Activated CD4-positive, alpha-beta T cell treated with anti-CD3 and anti-CD28 coated beads for 36 hours (primary cell): ENCODE data around the gene TMEM114. TPM values are rescaled to one million over a fixed set of nuclear protein-coding genes. Genes with fewer than 3 reads are reported as not detected.
"Not testable (repeated sequence)": the region's sequence is repeated elsewhere in the genome, so short reads cannot be mapped to it uniquely, and the experiment has no call there.

Experiments
- ATAC-seq: fragments of 200-7000 bp; cut with Tn5 transposase; one replicate; pipeline ENCODE4 v1.10.0; 2021; ENCODE audit warnings: mild to moderate bottlenecking, moderate library complexity
- CTCF ChIA-PET: fragments of 350-600 bp; sonication (Branson Sonifier 250); formaldehyde crosslinking; loops from one replicate; lab custom pipeline; 2021; ENCODE audit warnings: antibody characterized with exemption; lab: Charles Lee
- POLR2A ChIA-PET: fragments of 350-600 bp; sonication (Branson Sonifier 250); formaldehyde crosslinking; loops from one replicate; lab custom pipeline; 2021; ENCODE audit warnings: antibody characterized with exemption, inconsistent platforms; lab: Charles Lee
- DNase-seq: peaks from one replicate; pipeline ENCODE4 v3.0.0-alpha.2; 2020
- H3K27ac Mint-ChIP-seq: one replicate; pipeline ENCODE4 v1.8.0; 2021; ENCODE audit warnings: mixed read lengths
- H3K27me3 Mint-ChIP-seq: one replicate; pipeline ENCODE4 v1.8.0; 2021; ENCODE audit warnings: mixed read lengths
- H3K36me3 Mint-ChIP-seq: one replicate; pipeline ENCODE4 v1.8.0; 2021; ENCODE audit warnings: low read depth, mixed read lengths
- H3K4me1 Mint-ChIP-seq: one replicate; pipeline ENCODE4 v1.8.0; 2021; ENCODE audit warnings: mixed read lengths
- H3K4me3 Mint-ChIP-seq: one replicate; pipeline ENCODE4 v1.8.0; 2021; ENCODE audit warnings: mild to moderate bottlenecking, moderate library complexity, mixed read lengths
- H3K9me3 Mint-ChIP-seq: one replicate; pipeline ENCODE4 v1.8.0; 2021; ENCODE audit warnings: low read depth, mixed read lengths
- intact Hi-C, 2 experiments: fragments of 100-400 bp; cut with DNase I in 1 of 2; cut with micrococcal nuclease in 1 of 2; formaldehyde crosslinking; loops; one replicate each; pipeline versions ENCODE4 v1.14.2 to v1.15.1; 2022 to 2024; cut with DNase I, micrococcal nuclease
- total RNA-seq, 2 experiments: library from RNA; stranded (reverse); gene quantifications; one replicate each; pipeline ENCODE4 v1.2.3, GENCODE V29; 2021

TMEM114 gene
- total RNA-seq, 2 experiments from 2014 or later: not detected

- Mint-ChIP-seq H3K4me1 (peaks cover 4% of the 10 kb centered on the region), H3K4me3 (no peak overlapping the region), H3K36me3 (no peaks in the 10 kb centered on the region), H3K27ac (no peak overlapping the region), H3K9me3 (no peaks in the 10 kb centered on the region), H3K27me3 (peaks cover 25% of the 10 kb centered on the region)
- ChIA-PET CTCF (interaction anchor here (0.8 to 3.0 kb wide), 4 partner anchors 11 to 98 kb away, joined by 3 to 12 read pairs (median 4); no protein-coding TSS in a partner anchor), POLR2A (no interaction called here)
- DNase-seq: no peak
- ATAC-seq: no peak
- intact Hi-C loops: no loop called here
Observed at GRCh38 chr16:8572063-8572918, 18.0 kb downstream of the TMEM114 start.

DNA sequence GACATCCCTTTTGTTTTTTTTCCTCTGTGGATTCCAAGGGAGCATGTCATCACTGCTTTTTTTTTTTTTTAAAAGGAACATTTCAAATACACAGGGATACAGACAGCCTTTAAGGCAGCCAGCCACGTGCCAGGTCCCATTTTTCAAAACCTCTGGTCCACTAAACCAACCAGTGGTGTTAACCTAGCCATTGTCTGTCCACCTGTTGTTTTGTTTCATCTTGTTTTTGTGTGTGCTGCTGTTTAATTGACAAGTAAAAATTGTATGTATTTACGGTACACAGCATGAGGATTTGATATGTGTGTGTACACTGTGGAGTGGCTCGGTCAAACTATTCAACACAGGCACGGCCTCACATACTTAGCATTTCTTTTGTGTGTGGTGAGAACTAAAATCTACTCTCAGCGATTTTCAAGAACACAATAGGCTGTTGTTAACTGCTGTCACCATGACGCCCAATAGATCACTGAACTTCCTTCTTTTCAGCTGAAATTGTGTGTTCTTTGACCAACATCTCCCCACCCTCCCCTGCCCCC is 19.2 kb downstream of the TMEM114 start:
- no peak for ATAC-seq
- no peaks in the 10 kb centered on the region for H3K36me3 Mint-ChIP-seq
- no peak overlapping the region for H3K4me3 Mint-ChIP-seq
- H3K27ac Mint-ChIP-seq: no peak overlapping the region
- peaks cover 4% of the 10 kb centered on the region for H3K4me1 Mint-ChIP-seq
- ChIA-PET POLR2A (no interaction called here), CTCF (no interaction called here)
- H3K9me3 Mint-ChIP-seq: no peaks in the 10 kb centered on the region
- H3K27me3 Mint-ChIP-seq: peaks cover 25% of the 10 kb centered on the region
- no peak for DNase-seq
- intact Hi-C loops: no loop called here

DNA sequence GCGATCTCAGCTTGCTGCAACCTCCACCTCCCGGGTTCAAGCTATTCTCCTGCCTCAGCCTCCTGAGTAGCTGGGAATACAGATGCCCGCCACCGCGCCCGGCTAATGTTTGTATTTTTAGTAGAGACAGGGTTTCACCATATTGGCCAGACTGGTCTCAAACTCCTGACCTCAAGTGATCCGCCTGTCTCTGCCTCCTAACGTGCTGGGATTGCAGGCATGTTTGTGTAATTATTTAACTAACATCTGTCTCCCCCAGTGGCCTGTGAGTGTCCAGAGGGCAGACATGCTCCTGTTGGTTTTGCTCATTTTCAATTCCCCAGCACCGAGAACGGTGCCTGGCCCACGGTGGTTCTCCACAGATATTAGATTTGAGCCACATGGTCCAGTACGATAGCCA is 19.9 kb downstream of the TMEM114 start:
- H3K4me1 Mint-ChIP-seq, DNase-seq, H3K9me3 Mint-ChIP-seq, intact Hi-C loops, ATAC-seq, POLR2A ChIA-PET, H3K27ac Mint-ChIP-seq, H3K36me3 Mint-ChIP-seq, H3K4me3 Mint-ChIP-seq, CTCF ChIA-PET: not testable (repeated sequence)
- H3K27me3 Mint-ChIP-seq: peaks cover 23% of the 10 kb centered on the region

DNA sequence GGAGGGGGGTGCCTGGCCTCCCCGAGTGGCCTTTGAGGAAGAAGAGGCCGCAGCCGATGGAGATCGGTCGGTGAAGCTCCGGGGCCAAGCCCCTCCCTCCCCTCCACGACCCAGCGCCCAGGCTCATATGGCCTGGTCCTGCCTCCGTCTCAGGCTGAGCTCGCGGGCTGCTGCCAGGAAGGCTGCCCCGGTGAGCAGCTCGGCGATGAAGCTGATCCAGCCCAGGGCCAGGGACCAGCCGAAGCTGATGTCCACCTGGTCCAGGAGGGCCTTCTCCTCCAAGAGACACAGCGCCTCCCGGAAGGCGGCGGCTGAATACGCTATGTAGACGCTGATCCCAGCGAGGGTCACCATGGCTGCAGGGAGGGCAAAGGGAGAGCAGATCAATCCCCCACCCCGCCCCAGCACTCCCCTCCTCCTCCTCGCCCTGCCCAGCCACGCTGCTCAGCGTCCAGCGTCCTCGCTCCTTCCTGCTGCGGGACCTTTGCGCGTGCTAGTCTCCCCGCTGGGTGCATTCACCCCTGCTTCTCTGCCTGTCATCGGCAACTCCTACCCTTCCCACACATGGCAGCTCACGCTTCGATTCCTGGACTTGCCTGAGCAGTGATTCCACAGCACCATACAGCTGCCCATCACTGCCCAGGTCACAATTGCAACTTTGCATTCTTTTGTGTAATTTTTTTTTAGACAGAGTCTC is 20.5 kb downstream of the TMEM114 start:
- peaks cover 4% of the 10 kb centered on the region for H3K4me1 Mint-ChIP-seq
- peaks cover 21% of the 10 kb centered on the region for H3K27me3 Mint-ChIP-seq
- ATAC-seq (no peak), DNase-seq (no peak)
- intact Hi-C loops: loop anchor here (5.0 kb wide), 2 partner anchors 298 to 1938 kb away; partner anchors contain the start of gene CARHSP1 (in 1 of the 2)
- H3K9me3 Mint-ChIP-seq: no peaks in the 10 kb centered on the region
- ChIA-PET CTCF (interaction anchor here (1.0 kb wide), 1 partner anchor 303 kb away, joined by 3 read pairs; no protein-coding TSS in a partner anchor), POLR2A (no interaction called here)
- H3K36me3 Mint-ChIP-seq: no peaks in the 10 kb centered on the region
- no peak overlapping the region for H3K4me3 Mint-ChIP-seq
- H3K27ac Mint-ChIP-seq: no peak overlapping the region

GRCh38 chr16:8568231-8568617 is 22.1 kb downstream of the TMEM114 start:
- Mint-ChIP-seq H3K27ac (no peak overlapping the region), H3K4me1 (peaks cover 4% of the 10 kb centered on the region), H3K27me3 (peaks cover 10% of the 10 kb centered on the region), H3K9me3 (no peaks in the 10 kb centered on the region), H3K36me3 (no peaks in the 10 kb centered on the region), H3K4me3 (no peak overlapping the region)
- peak; percentile 25 for DNase-seq
- intact Hi-C loops: loop anchor here (5.0 kb wide), 2 partner anchors 299 to 1939 kb away; partner anchors contain the start of gene CARHSP1 (in 1 of the 2)
- ATAC-seq: no peak
- ChIA-PET POLR2A (no interaction called here), CTCF (interaction anchor here (0.8 kb wide), 1 partner anchor 262 kb away, joined by 3 read pairs; no protein-coding TSS in a partner anchor)

DNA sequence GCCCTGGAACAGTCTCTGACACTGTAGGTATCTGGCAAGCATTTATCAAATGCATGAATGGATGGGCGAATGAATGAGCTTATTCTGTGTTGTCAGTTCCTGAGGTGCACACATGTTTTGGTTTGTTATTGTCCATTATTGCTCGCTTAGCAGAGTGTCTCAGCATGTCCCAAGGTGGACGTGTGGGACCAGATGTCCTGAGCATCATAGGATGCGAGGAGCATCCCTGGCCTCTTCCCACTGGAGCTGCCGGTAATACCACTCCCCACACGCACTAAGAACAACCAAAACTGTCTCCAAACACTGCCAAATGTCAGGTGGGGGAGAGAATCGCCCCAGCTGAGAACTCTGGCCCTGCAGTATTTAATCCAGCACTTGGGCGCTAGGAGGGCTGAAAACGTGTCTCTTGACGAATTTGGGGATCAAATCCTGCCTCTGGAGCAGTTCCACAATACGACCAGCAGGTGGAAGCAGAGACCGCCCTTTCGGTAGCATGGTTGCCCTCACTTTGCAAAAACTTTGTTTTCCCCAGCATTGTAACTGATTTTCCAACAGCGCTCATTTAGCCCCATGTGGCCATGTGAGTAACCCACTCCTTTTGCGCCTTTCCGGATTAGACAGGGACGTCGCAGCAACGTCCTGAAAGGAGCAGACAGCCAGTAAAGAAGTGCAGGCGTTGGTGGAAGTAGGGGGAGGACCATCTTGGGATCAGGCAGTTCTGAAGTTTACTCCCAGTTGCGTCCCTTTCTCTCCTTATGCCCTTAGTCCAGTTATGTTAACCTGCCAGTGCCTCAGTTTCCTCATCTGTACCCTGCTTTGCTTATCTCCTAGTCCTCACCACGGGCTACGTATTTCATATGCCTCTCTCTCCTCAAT is 22.7 kb downstream of the TMEM114 start:
- Mint-ChIP-seq H3K27ac (no peak overlapping the region), H3K4me1 (peaks cover 4% of the 10 kb centered on the region), H3K36me3 (no peaks in the 10 kb centered on the region), H3K27me3 (peaks cover 9% of the 10 kb centered on the region), H3K9me3 (no peaks in the 10 kb centered on the region), H3K4me3 (no peak overlapping the region)
- intact Hi-C loops: loop anchor here (1.0 to 5.0 kb wide), 11 partner anchors 54 to 1940 kb away; partner anchors contain the start of genes CARHSP1 (in 2 of the 2), METTL22 (in 1 of the 2), PMM2 (in 1 of the 2) and TMEM186 (in 1 of the 2)
- ChIA-PET CTCF (interaction anchor here (0.5 to 1.1 kb wide), 12 partner anchors 19 to 1761 kb away, joined by 3 to 9 read pairs (median 3); partner anchors contain the start of gene CARHSP1), POLR2A (no interaction called here)
- ATAC-seq: peak; percentile 94
- DNase-seq: peak; percentile 87

DNA sequence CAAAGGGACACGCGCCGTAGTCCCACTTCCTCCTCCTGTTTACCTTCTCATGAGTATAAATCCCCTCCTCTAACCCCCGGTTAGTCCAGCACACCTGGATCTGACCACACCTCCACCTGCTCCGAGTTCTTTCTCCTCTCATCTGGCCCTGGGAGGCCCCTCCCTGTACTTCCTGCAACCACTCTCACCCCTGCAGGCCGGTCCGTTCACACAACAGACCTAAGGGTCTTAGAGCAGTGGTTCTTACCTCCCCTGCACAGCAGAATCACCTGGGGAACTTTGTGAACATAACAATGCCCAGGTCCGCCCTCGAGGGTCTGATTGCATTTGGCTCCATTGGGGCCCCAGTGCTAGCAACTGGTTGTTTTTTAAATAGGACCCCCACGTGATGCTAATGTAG is 24.8 kb downstream of the TMEM114 start:
- POLR2A ChIA-PET: no interaction called here
- Mint-ChIP-seq H3K36me3 (no peaks in the 10 kb centered on the region), H3K9me3 (no peaks in the 10 kb centered on the region), H3K4me1 (peaks cover 4% of the 10 kb centered on the region), H3K27ac (no peak overlapping the region), H3K4me3 (no peak overlapping the region), H3K27me3 (peaks cover 6% of the 10 kb centered on the region)
- ATAC-seq (no peak), DNase-seq (no peak)
- intact Hi-C loops: loop anchor here (5.0 kb wide), 2 partner anchors 302 to 1942 kb away; partner anchors contain the start of gene CARHSP1 (in 1 of the 2)
- CTCF ChIA-PET: no interaction called here

- peaks cover 4% of the 10 kb centered on the region for H3K4me1 Mint-ChIP-seq
Observed at GRCh38 chr16:8564934-8565345, 25.4 kb downstream of the TMEM114 start.

DNA sequence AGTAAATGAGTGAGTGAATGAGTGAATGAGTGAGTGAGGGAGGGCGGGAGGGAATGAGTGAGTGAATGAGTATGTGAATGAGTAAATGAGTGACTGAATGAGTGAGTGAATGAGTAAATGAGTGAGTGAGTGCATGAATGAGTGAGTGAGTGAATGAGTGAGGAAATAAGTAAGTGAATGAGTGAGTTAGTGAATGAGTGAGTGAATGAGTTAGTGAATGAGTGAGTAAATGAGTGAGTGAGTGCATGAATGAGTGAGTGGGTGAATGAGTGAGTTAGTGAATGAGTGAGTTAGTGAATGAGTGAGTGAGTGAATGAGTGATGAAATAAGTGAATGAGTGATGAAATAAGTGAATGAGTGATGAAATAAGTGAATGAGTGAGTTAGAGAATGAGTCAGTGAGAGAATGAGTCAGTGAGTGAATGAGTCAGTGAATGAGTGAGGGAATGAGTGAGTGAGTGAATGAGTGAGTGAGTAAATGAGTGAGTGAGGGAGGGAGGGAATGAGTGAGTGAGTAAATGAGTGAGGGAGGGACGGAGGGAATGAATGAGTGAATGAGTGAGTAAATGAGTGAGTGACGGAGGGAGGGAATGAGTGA is 26.3 kb downstream of the TMEM114 start:
- H3K4me3 Mint-ChIP-seq, DNase-seq, H3K36me3 Mint-ChIP-seq, ATAC-seq, H3K4me1 Mint-ChIP-seq, POLR2A ChIA-PET, H3K27ac Mint-ChIP-seq, H3K27me3 Mint-ChIP-seq, H3K9me3 Mint-ChIP-seq, CTCF ChIA-PET, intact Hi-C loops: not testable (repeated sequence)

More at GRCh38 chr16:8564934-8565345, 25.4 kb downstream of the TMEM114 start:
- ATAC-seq: no peak
- DNase-seq: no peak
- no peaks in the 10 kb centered on the region for H3K36me3 Mint-ChIP-seq
- no peak overlapping the region for H3K27ac Mint-ChIP-seq
- CTCF ChIA-PET: no interaction called here
- intact Hi-C loops: loop anchor here (5.0 kb wide), 2 partner anchors 302 to 1942 kb away; partner anchors contain the start of gene CARHSP1 (in 1 of the 2)
- no peak overlapping the region for H3K4me3 Mint-ChIP-seq
- POLR2A ChIA-PET: no interaction called here
- peaks cover 4% of the 10 kb centered on the region for H3K27me3 Mint-ChIP-seq
- no peaks in the 10 kb centered on the region for H3K9me3 Mint-ChIP-seq

DNA sequence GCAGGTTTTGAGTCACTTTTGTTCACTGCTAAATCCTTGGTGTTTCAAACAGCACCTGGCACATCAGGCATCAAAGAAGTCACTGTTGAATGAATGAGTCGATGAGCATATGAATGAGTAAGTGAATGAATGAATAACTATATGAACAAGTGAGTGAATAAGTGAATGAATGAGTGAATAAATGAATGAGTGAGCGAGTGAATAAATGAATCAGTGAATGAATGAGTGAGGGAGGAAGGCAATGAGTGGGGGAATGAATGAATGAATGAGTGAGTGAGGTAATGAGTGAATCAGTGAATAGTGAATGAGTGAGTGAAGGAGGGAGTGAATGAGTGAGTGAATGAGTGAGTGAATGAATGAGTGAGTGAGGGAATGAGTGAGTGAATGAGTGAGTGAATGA is 28.8 kb downstream of the TMEM114 start:
- ATAC-seq (no peak), DNase-seq (no peak)
- no peaks in the 10 kb centered on the region for H3K36me3 Mint-ChIP-seq
- ChIA-PET POLR2A (no interaction called here), CTCF (no interaction called here)
- no peak overlapping the region for H3K4me3 Mint-ChIP-seq
- no peak overlapping the region for H3K27ac Mint-ChIP-seq
- H3K9me3 Mint-ChIP-seq: no peaks in the 10 kb centered on the region
- no peaks in the 10 kb centered on the region for H3K4me1 Mint-ChIP-seq
- H3K27me3 Mint-ChIP-seq: peaks cover 9% of the 10 kb centered on the region
- intact Hi-C loops: no loop called here
